ENCODE data around the gene TMOD1.
"Not testable (repeated sequence)": the region's sequence is repeated elsewhere in the genome, so short reads cannot be mapped to it uniquely, and the experiment has no call there.

The TMOD1 gene

GRCh38 chr9:97501177-97501971, at the start of gene TMOD1:
Gene TMOD1 (plus strand): TSS chr9:97501666. CDS start chr9:97524189, 22,523 bp downstream.
- DNase-seq (ENCODE audit: low read depth), result no peak

GRCh38 chr9:97453573-97453972, 47.9 kb upstream of the TMOD1 start:
- not testable (repeated sequence) for DNase-seq (ENCODE audit: low read depth)

GRCh38 chr9:97456841-97457240, 44.6 kb upstream of the TMOD1 start:
- DNase-seq (ENCODE audit: low read depth), result not testable (repeated sequence)

- DNase-seq (ENCODE audit: low read depth), result no peak
Observed at GRCh38 chr9:97459326-97459725, 42.1 kb upstream of the TMOD1 start.

GRCh38 chr9:97462159-97462558, 39.3 kb upstream of the TMOD1 start:
- no peak for DNase-seq (ENCODE audit: low read depth)

- no peak for DNase-seq (ENCODE audit: low read depth)
Observed at GRCh38 chr9:97462914-97463313, 38.6 kb upstream of the TMOD1 start.

GRCh38 chr9:97468658-97469448, 32.6 kb upstream of the TMOD1 start:
- DNase-seq (ENCODE audit: low read depth), result no peak

GRCh38 chr9:97470076-97470475, 31.4 kb upstream of the TMOD1 start:
- no peak for DNase-seq (ENCODE audit: low read depth)

- no peak for DNase-seq (ENCODE audit: low read depth)
Observed at GRCh38 chr9:97473717-97474116, 27.7 kb upstream of the TMOD1 start.

GRCh38 chr9:97474372-97474925, 27.0 kb upstream of the TMOD1 start:
- DNase-seq (ENCODE audit: low read depth), result no peak

GRCh38 chr9:97475059-97475458, 26.4 kb upstream of the TMOD1 start:
- DNase-seq (ENCODE audit: low read depth), result no peak

- no peak for DNase-seq (ENCODE audit: low read depth)
Observed at GRCh38 chr9:97478301-97478981, 23.0 kb upstream of the TMOD1 start.

GRCh38 chr9:97479496-97480159, 21.8 kb upstream of the TMOD1 start:
- DNase-seq (ENCODE audit: low read depth), result no peak

- no peak for DNase-seq (ENCODE audit: low read depth)
Observed at GRCh38 chr9:97480174-97480573, 21.3 kb upstream of the TMOD1 start.

GRCh38 chr9:97480749-97481148, 20.7 kb upstream of the TMOD1 start:
- DNase-seq (ENCODE audit: low read depth), result no peak

GRCh38 chr9:97484134-97484533, 17.3 kb upstream of the TMOD1 start:
- no peak for DNase-seq (ENCODE audit: low read depth)

- no peak for DNase-seq (ENCODE audit: low read depth)
Observed at GRCh38 chr9:97487107-97487506, 14.4 kb upstream of the TMOD1 start.

- no peak for DNase-seq (ENCODE audit: low read depth)
Observed at GRCh38 chr9:97487861-97488260, 13.6 kb upstream of the TMOD1 start.

GRCh38 chr9:97491216-97491999, 10.1 kb upstream of the TMOD1 start:
- DNase-seq (ENCODE audit: low read depth), result no peak

- not testable (repeated sequence) for DNase-seq (ENCODE audit: low read depth)
Observed at GRCh38 chr9:97497558-97498375, 3.7 kb upstream of the TMOD1 start.
